Caco-2 (cell line): Measurements from ENCODE around the gene BLNK. TPM values are rescaled to one million over a fixed set of nuclear protein-coding genes. Genes with fewer than 3 reads are reported as not detected.

ENCODE experiments used
- BruUV-seq: library from RNA; stranded (reverse); fragments of 400-500 nt; replicated peaks from 2 replicates; lab custom pipeline; 2021; lab: Mats Ljungman, UMichigan
- CTCF ChIA-PET: fragments of 300-600 bp; sonication (Branson Sonifier 250); formaldehyde crosslinking; loops from one replicate; lab custom pipeline; 2022; ENCODE audit warnings: antibody characterized with exemption; lab: Charles Lee
- POLR2A ChIA-PET: fragments of 300-600 bp; sonication (Branson Sonifier 250); formaldehyde crosslinking; loops from one replicate; lab custom pipeline; 2022; ENCODE audit warnings: antibody characterized with exemption; lab: Charles Lee
- DNase-seq, 2 experiments: peaks; one replicate each; pipeline versions ENCODE4 v3.0.0 to v3.0.0-alpha.2; 2020 to 2022
- H3K27me3 ChIP-seq: replicated peaks from 2 replicates; pipeline ENCODE4 v1.6.0; 2011; ENCODE audit warnings: low read length; ENCODE audit not compliant: control insufficient read depth, insufficient read depth
- H3K36me3 ChIP-seq: 2 replicates; pipeline ENCODE4 v1.5.1; 2011; ENCODE audit warnings: low read length; ENCODE audit not compliant: control insufficient read depth, insufficient read depth
- H3K4me1 ChIP-seq: fragments of 250-450 bp; sonication (Bioruptor Pico); 2 replicates; pipeline ENCODE4 v1.5.1; 2020; ENCODE audit warnings: mild to moderate bottlenecking
- H3K4me3 ChIP-seq: 2 replicates; pipeline ENCODE4 v1.5.1; 2011; ENCODE audit warnings: low read depth, mild to moderate bottlenecking, control low read depth, low read length
- H3K9me3 ChIP-seq: fragments of 250-450 bp; sonication (Bioruptor Pico); 2 replicates; pipeline ENCODE4 v1.5.1; 2020; ENCODE audit warnings: mild to moderate bottlenecking, moderate library complexity
- H3K27ac Mint-ChIP-seq: one replicate; pipeline ENCODE4 v1.8.0; 2022; ENCODE audit warnings: mixed read lengths; ENCODE audit not compliant: unreplicated experiment
- H3K27me3 Mint-ChIP-seq: one replicate; pipeline ENCODE4 v1.8.0; 2022; ENCODE audit warnings: mixed read lengths; ENCODE audit not compliant: insufficient read depth, unreplicated experiment
- H3K36me3 Mint-ChIP-seq: one replicate; pipeline ENCODE4 v1.8.0; 2022; ENCODE audit warnings: mild to moderate bottlenecking, mixed read lengths; ENCODE audit not compliant: insufficient read depth, unreplicated experiment
- H3K4me1 Mint-ChIP-seq: one replicate; pipeline ENCODE4 v1.8.0; 2022; ENCODE audit warnings: low read depth, mixed read lengths; ENCODE audit not compliant: unreplicated experiment
- H3K4me3 Mint-ChIP-seq: one replicate; pipeline ENCODE4 v1.8.0; 2022; ENCODE audit warnings: mild to moderate bottlenecking, moderate library complexity, mixed read lengths; ENCODE audit not compliant: unreplicated experiment
- H3K9me3 Mint-ChIP-seq: one replicate; pipeline ENCODE4 v1.8.0; 2022; ENCODE audit warnings: mixed read lengths; ENCODE audit not compliant: unreplicated experiment
- intact Hi-C: fragments of 100-400 bp; cut with micrococcal nuclease; formaldehyde crosslinking; loops from one replicate; pipeline ENCODE4 v1.10.0; 2022; ENCODE audit not compliant: unreplicated experiment
- total RNA-seq: library from RNA; stranded (reverse); gene quantifications from 2 replicates; pipeline ENCODE4 v1.2.3, GENCODE V29; 2022
- TF ChIP-seq, protein P1 (sequence below), 2 experiments: fragments of 200-600 bp in 1 of 2; IDR thresholded peaks; 1 replicate in 1 of 2; 2 replicates in 1 of 2; pipeline versions ENCODE4 v1.5.1 to v1.8.0; 2011 to 2022; ENCODE audit warnings: antibody characterized with exemption in 1 of 2, control low read depth in 1 of 2, inconsistent platforms in 1 of 2, low read depth in 1 of 2, low read length in 1 of 2, mild to moderate bottlenecking in 1 of 2, moderate library complexity in 1 of 2; ENCODE audit not compliant: insufficient read depth in 1 of 2, severe bottlenecking in 1 of 2, unreplicated experiment in 1 of 2

Gene BLNK
- total RNA-seq, 1 experiment from 2014 or later = 0.36 TPM

DNA sequence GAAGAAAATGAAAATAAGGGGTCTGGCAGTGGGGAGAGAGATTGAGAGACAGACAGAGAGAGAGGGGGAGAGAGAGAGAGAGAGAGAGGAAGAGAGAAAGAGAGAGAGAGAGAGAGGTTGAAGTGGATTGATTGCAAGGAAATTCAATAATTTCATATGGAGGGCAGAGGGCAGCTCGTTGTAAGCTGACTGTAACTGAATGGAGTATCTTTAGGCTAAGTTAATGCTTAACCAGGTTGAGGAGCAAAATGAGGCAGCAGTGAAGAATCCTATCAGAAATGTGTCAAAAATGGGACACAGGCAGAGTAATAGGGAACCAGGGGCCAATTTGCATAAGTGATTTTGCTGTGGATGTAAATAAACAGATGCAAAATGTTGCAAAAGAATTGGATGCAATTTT lies 21.0 kb downstream of the BLNK start:
- Mint-ChIP-seq H3K4me3 (no peak overlapping the region), H3K27me3 (no peaks in the 10 kb centered on the region)

DNA sequence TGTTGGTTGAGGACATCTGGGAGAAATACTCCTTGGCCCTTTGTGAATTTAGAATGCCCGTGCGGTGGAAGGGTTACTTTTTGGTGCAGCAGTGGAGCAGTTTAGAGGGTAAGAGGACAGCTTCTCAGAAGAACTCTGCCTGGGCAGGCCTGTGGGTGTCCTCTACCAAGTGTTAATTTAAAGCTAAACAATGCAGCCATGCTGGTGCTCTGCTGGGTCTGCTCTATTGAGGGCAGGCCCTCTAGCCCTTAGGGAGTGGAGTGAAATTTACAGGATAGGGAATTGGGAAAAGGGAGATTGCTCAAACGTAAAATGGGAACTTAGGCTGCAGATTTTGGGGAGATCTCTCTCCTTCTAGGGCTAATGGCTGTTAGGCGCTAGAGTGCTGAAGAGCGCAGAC lies 22.1 kb downstream of the BLNK start:
- Histone ChIP-seq H3K27me3 (no peaks in the 10 kb centered on the region), H3K4me1 (peaks cover 16% of the 10 kb centered on the region), H3K9me3 (no peaks in the 10 kb centered on the region), H3K36me3 (no peaks in the 10 kb centered on the region), H3K4me3 (no peak overlapping the region)
- H3K27me3 Mint-ChIP-seq = no peaks in the 10 kb centered on the region
- ChIA-PET POLR2A (no interaction called here), CTCF (no interaction called here)
- intact Hi-C loops = no loop called here
- H3K4me1 Mint-ChIP-seq = peaks cover 7% of the 10 kb centered on the region
- BruUV-seq = no TSS peak
- no peaks in the 10 kb centered on the region for H3K9me3 Mint-ChIP-seq
- TF ChIP-seq, protein P1, sequence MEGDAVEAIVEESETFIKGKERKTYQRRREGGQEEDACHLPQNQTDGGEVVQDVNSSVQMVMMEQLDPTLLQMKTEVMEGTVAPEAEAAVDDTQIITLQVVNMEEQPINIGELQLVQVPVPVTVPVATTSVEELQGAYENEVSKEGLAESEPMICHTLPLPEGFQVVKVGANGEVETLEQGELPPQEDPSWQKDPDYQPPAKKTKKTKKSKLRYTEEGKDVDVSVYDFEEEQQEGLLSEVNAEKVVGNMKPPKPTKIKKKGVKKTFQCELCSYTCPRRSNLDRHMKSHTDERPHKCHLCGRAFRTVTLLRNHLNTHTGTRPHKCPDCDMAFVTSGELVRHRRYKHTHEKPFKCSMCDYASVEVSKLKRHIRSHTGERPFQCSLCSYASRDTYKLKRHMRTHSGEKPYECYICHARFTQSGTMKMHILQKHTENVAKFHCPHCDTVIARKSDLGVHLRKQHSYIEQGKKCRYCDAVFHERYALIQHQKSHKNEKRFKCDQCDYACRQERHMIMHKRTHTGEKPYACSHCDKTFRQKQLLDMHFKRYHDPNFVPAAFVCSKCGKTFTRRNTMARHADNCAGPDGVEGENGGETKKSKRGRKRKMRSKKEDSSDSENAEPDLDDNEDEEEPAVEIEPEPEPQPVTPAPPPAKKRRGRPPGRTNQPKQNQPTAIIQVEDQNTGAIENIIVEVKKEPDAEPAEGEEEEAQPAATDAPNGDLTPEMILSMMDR (IDR thresholded peaks at IDR 0.05; ENCODE audit: insufficient read depth in 1 of 2, low read depth in 1 of 2, low read length in 1 of 2, severe bottlenecking in 1 of 2, unreplicated experiment in 1 of 2) = no peak
- H3K36me3 Mint-ChIP-seq = no peaks in the 10 kb centered on the region
- H3K4me3 Mint-ChIP-seq = no peak overlapping the region
- no peak overlapping the region for H3K27ac Mint-ChIP-seq
- DNase-seq = no peak

More for the DNA sequence above, 21.0 kb downstream of the BLNK start:
- TF ChIP-seq, protein P1 (IDR thresholded peaks at IDR 0.05; ENCODE audit: insufficient read depth in 1 of 2, low read depth in 1 of 2, low read length in 1 of 2, severe bottlenecking in 1 of 2, unreplicated experiment in 1 of 2) = no peak
- Histone ChIP-seq H3K9me3 (no peaks in the 10 kb centered on the region), H3K36me3 (no peaks in the 10 kb centered on the region), H3K4me1 (peaks cover 11% of the 10 kb centered on the region), H3K27me3 (no peaks in the 10 kb centered on the region), H3K4me3 (no peak overlapping the region)
- ChIA-PET POLR2A (interaction anchor here (0.6 kb wide), 1 partner anchor 21 kb away, joined by 4 read pairs; no protein-coding TSS in a partner anchor), CTCF (interaction anchor here (0.6 to 1.0 kb wide), 3 partner anchors 9 to 28 kb away, joined by 3 read pairs; no protein-coding TSS in a partner anchor)
- intact Hi-C loops = no loop called here
- no peak for DNase-seq
- no peaks in the 10 kb centered on the region for H3K9me3 Mint-ChIP-seq
- H3K27ac Mint-ChIP-seq = no peak overlapping the region
- no peaks in the 10 kb centered on the region for H3K36me3 Mint-ChIP-seq
- peaks cover 7% of the 10 kb centered on the region for H3K4me1 Mint-ChIP-seq
- BruUV-seq = no TSS peak

DNA sequence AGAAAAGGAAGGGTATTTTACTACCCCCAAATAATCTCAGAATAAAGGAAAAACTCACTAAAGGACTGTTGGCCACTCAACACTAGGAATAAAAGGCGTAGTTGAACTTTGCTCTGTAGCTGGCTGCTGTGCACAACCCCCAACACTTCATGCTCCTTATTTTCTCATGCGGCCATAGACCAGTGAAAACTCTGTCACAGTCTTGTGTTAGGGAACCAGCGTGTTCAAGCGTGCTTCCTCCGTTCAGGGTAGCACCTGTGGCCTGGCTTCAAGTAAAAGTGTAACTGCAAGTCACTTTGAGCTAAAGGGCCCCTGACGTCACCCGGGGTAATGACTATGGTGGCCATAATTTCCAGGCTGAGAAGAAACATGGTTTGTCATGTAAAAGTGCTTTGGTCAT lies 27.0 kb downstream of the BLNK start:
- intact Hi-C loops = no loop called here
- H3K27me3 ChIP-seq = no peaks in the 10 kb centered on the region
- TF ChIP-seq, protein P1 (IDR thresholded peaks at IDR 0.05; ENCODE audit: insufficient read depth in 1 of 2, low read depth in 1 of 2, low read length in 1 of 2, severe bottlenecking in 1 of 2, unreplicated experiment in 1 of 2) = no peak
- Mint-ChIP-seq H3K36me3 (no peaks in the 10 kb centered on the region), H3K4me1 (no peaks in the 10 kb centered on the region), H3K4me3 (no peak overlapping the region), H3K27ac (no peak overlapping the region), H3K9me3 (no peaks in the 10 kb centered on the region), H3K27me3 (no peaks in the 10 kb centered on the region)
- H3K36me3 ChIP-seq = no peaks in the 10 kb centered on the region
- peaks cover 16% of the 10 kb centered on the region; the same call in 1 of the 2 replicates for H3K4me1 ChIP-seq
- H3K4me3 ChIP-seq = no peak overlapping the region
- H3K9me3 ChIP-seq = no peaks in the 10 kb centered on the region
- ChIA-PET POLR2A (no interaction called here), CTCF (no interaction called here)
- no peak for DNase-seq
- no TSS peak for BruUV-seq
